Epithelial cell of proximal tubule (primary cell): ENCODE data around the gene PRKCH. TPM values are rescaled to one million over a fixed set of nuclear protein-coding genes. Genes with fewer than 3 reads are reported as not detected.

Source experiments
- DNase-seq: peaks from one replicate; pipeline ENCODE4 v3.0.0-alpha.2; 2011; ENCODE audit warnings: low read depth
- H3K4me3 ChIP-seq: 2 replicates; pipeline ENCODE4 v1.5.1; 2011; ENCODE audit warnings: low read depth, mild to moderate bottlenecking, low read length
- CTCF ChIP-seq: conservative IDR thresholded peaks from 2 replicates; pipeline ENCODE4 v1.5.1; 2012; ENCODE audit warnings: low read depth, mild to moderate bottlenecking, low read length
- total RNA-seq: library from RNA; depleted of rRNA; stranded (reverse); fragments of >200 nt; gene quantifications from 2 replicates; pipeline ENCODE4 v1.2.3, GENCODE V29; 2015

The PRKCH gene
- total RNA-seq, 1 donor from 2014 or later, result 7.6 TPM

- DNase-seq, result peak; percentile 83
- TF ChIP-seq CTCF, result no peak
- no peak overlapping the region for H3K4me3 ChIP-seq
These were observed 145.0 kb downstream of the PRKCH start for GRCh38 chr14:61466249-61466904.

DNA sequence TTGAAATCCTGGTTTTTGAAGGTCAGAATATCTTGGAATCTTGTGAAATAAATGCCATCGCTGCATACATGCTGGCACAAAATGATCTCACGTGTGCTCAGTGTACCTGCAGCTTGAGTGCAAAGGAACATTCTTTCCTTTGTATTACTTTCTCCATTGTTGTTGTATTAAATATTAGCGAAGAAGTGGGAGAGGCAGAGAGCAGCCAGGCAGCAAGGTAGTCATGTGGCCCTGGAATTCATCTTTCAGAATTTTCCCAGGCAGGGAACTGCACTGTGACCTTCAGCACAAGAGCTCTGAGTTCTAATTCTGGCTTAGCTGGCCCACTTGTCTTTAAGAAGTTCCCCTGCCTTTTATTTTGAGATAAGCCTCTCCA is 145.5 kb downstream of the PRKCH start:
- DNase-seq, result no peak
- no peak overlapping the region for H3K4me3 ChIP-seq
- no peak for TF ChIP-seq CTCF

- DNase-seq, result no peak
- no peak for TF ChIP-seq CTCF
- H3K4me3 ChIP-seq, result no peak overlapping the region
These were observed 145.9 kb downstream of the PRKCH start for GRCh38 chr14:61467296-61467695.

DNA sequence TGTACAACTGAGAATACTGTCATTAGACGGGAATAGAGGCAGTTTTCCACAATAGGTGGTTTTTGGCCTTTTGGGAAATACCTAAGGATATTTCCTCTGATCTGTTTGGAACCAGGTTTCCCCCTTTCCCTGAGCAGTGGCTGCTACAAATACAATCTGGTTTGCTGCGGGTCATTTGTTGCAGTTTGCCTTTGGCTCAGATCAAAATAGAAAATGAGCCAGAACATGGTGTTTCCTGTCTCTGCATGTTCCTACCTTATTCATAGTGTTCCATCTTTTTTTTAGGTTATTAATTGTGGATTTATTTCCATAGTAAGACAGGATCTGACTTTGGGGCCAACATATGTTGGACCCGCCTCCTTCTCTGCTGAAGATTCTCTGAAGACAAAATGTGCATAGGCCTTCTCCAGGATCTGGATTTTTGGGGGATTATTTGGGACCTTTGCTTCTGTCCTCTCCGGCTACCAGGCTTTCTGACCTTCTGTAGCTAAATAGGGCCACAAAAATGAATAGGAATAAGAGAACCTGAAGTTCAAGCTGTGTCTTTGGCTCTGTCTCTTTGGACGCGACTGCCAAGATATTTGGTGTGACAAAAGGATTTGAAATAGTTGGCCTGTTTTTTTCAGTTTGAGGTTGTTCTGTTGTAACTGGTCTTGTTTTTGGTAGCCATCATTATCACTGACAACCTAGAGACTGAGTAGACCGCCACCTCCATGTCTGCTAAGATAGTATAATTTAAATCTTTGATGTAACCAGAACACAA is 146.9 kb downstream of the PRKCH start:
- DNase-seq, result no peak
- TF ChIP-seq CTCF, result no peak
- no peak overlapping the region for H3K4me3 ChIP-seq

DNA sequence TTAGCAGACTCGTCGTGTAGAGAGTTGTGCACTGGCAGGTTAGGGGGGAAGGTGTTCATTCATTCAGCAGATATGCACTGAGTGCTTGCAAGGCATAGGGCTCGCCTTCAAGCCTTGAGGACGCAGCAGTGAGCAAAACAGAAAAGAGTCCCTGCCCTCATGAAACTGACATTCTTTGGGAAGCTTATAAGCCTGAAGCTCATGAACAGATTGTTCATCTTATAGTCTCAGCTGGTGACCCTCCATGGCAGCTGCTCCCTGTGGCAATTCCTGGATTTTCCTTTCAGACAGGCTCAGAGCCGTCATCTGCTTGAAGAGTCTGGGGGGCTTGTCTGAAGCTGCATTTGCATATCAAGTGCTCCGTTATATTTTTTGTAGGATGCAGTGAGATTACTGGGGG is 148.4 kb downstream of the PRKCH start:
- no peak for DNase-seq
- no peak overlapping the region for H3K4me3 ChIP-seq
- no peak for TF ChIP-seq CTCF

GRCh38 chr14:61470261-61470960 is 149.0 kb downstream of the PRKCH start:
- H3K4me3 ChIP-seq, result no peak overlapping the region
- DNase-seq, result no peak

More at GRCh38 chr14:61470261-61470960, 149.0 kb downstream of the PRKCH start:
- TF ChIP-seq CTCF, result peak; percentile 43
